H9 (cell line): ENCODE measurements around the gene CD300H. TPM values are rescaled to one million over a fixed set of nuclear protein-coding genes. Genes with fewer than 3 reads are reported as not detected.

ENCODE experiments used
- DNase-seq: peaks from one replicate; pipeline ENCODE4 v3.0.0-alpha.2; 2017
- H2AFZ ChIP-seq: one replicate; pipeline ENCODE4 v1.6.1; 2013; ENCODE audit warnings: mild to moderate bottlenecking, low read length, control low read depth, moderate library complexity
- H2AK5ac ChIP-seq: 2 replicates; pipeline ENCODE4 v1.6.1; 2013; ENCODE audit warnings: low read length, control low read depth, mixed read lengths; ENCODE audit not compliant: insufficient read length
- H2BK120ac ChIP-seq: one replicate; pipeline ENCODE4 v1.6.1; 2013; ENCODE audit warnings: low read depth, mild to moderate bottlenecking, low read length, control low read depth, inconsistent platforms; ENCODE audit not compliant: poor library complexity, severe bottlenecking
- H2BK12ac ChIP-seq: 2 replicates; pipeline ENCODE4 v1.6.1; 2013; ENCODE audit warnings: low read length, control low read depth, mixed read lengths, low read depth; ENCODE audit not compliant: insufficient read length
- H2BK15ac ChIP-seq: 2 replicates; pipeline ENCODE4 v1.6.1; 2013; ENCODE audit warnings: low read depth, low read length, control low read depth
- H2BK20ac ChIP-seq: one replicate; pipeline ENCODE4 v1.6.1; 2013; ENCODE audit warnings: low read depth, mild to moderate bottlenecking, low read length, control low read depth, inconsistent platforms; ENCODE audit not compliant: poor library complexity, severe bottlenecking
- H2BK5ac ChIP-seq: 2 replicates; pipeline ENCODE4 v1.6.1; 2013; ENCODE audit warnings: low read length, control low read depth, mixed read lengths; ENCODE audit not compliant: insufficient read length
- H3K14ac ChIP-seq: 2 replicates; pipeline ENCODE4 v1.6.1; 2013; ENCODE audit warnings: low read length, control low read depth; ENCODE audit not compliant: insufficient read depth
- H3K18ac ChIP-seq: 2 replicates; pipeline ENCODE4 v1.6.1; 2013; ENCODE audit warnings: low read depth, mild to moderate bottlenecking, mixed read lengths, low read length, control low read depth; ENCODE audit not compliant: insufficient read length
- H3K23ac ChIP-seq: 2 replicates; pipeline ENCODE4 v1.6.1; 2013; ENCODE audit warnings: low read length, control low read depth, mixed read lengths, low read depth; ENCODE audit not compliant: insufficient read length
- H3K23me2 ChIP-seq: 2 replicates; pipeline ENCODE4 v1.6.1; 2013; ENCODE audit warnings: low read depth, mild to moderate bottlenecking, mixed read lengths, low read length, control low read depth; ENCODE audit not compliant: insufficient read length, poor library complexity, severe bottlenecking
- H3K27ac ChIP-seq: 2 replicates; pipeline ENCODE4 v1.5.1; 2013; ENCODE audit warnings: low read length, control low read depth, mixed read lengths, low read depth; ENCODE audit not compliant: insufficient read length
- H3K27me3 ChIP-seq: 2 replicates; pipeline ENCODE4 v1.6.1; 2013; ENCODE audit warnings: low read length, control low read depth, inconsistent platforms; ENCODE audit not compliant: insufficient read depth
- H3K4ac ChIP-seq: 2 replicates; pipeline ENCODE4 v1.6.1; 2013; ENCODE audit warnings: low read depth, mild to moderate bottlenecking, control low read depth, inconsistent platforms, low read length, moderate library complexity
- H3K4me1 ChIP-seq: 2 replicates; pipeline ENCODE4 v1.6.1; 2013; ENCODE audit warnings: low read length, control low read depth, inconsistent platforms; ENCODE audit not compliant: insufficient read depth
- H3K4me2 ChIP-seq: 2 replicates; pipeline ENCODE4 v1.6.1; 2013; ENCODE audit warnings: low read length, control low read depth, mixed read lengths; ENCODE audit not compliant: insufficient read length, insufficient read depth
- H3K56ac ChIP-seq: 2 replicates; pipeline ENCODE4 v1.6.1; 2013; ENCODE audit warnings: low read depth, mild to moderate bottlenecking, mixed read lengths, low read length, control low read depth; ENCODE audit not compliant: insufficient read length
- H3K79me1 ChIP-seq: 2 replicates; pipeline ENCODE4 v1.6.1; 2013; ENCODE audit warnings: low read depth, mild to moderate bottlenecking, moderate library complexity, low read length, control low read depth, inconsistent platforms; ENCODE audit not compliant: insufficient read depth, poor library complexity, severe bottlenecking
- H3K79me2 ChIP-seq: 2 replicates; pipeline ENCODE4 v1.6.1; 2013; ENCODE audit warnings: low read length, control low read depth, inconsistent platforms; ENCODE audit not compliant: insufficient read depth
- H3K9ac ChIP-seq: 2 replicates; pipeline ENCODE4 v1.6.1; 2013; ENCODE audit warnings: low read length, control low read depth, mixed read lengths; ENCODE audit not compliant: insufficient read length; ENCODE audit errors: extremely low read depth
- H3K9me3 ChIP-seq: one replicate; pipeline ENCODE4 v1.6.1; 2013; ENCODE audit warnings: low read depth, low read length, inconsistent platforms; ENCODE audit not compliant: control insufficient read depth
- H3T11ph ChIP-seq: one replicate; pipeline ENCODE4 v1.6.1; 2013; ENCODE audit warnings: mild to moderate bottlenecking, low read length, control low read depth, inconsistent platforms
- H4K20me1 ChIP-seq: one replicate; pipeline ENCODE4 v1.6.1; 2013; ENCODE audit not compliant: control insufficient read depth, insufficient read length, insufficient read depth
- H4K5ac ChIP-seq: 2 replicates; pipeline ENCODE4 v1.6.1; 2013; ENCODE audit warnings: low read depth, mild to moderate bottlenecking, mixed read lengths, low read length, control low read depth; ENCODE audit not compliant: insufficient read length
- H4K8ac ChIP-seq: replicated peaks from 2 replicates; pipeline ENCODE4 v1.6.1; 2013; ENCODE audit warnings: low read length, control low read depth, mixed read lengths, low read depth; ENCODE audit not compliant: insufficient read length
- H4K91ac ChIP-seq: 2 replicates; pipeline ENCODE4 v1.6.1; 2013; ENCODE audit warnings: low read depth, mild to moderate bottlenecking, moderate library complexity, mixed read lengths, low read length, control low read depth; ENCODE audit not compliant: insufficient read length
- H3K27ac Mint-ChIP-seq, 3 experiments: 2 replicates in 2 of 3; 3 replicates in 1 of 3; pipeline ENCODE4 v1.8.0; 2020 to 2021; ENCODE audit warnings: mixed read lengths in 3 of 3, mild to moderate bottlenecking in 1 of 3, moderate library complexity in 1 of 3
- H3K27me3 Mint-ChIP-seq: 2 replicates; pipeline ENCODE4 v1.8.0; 2021; ENCODE audit warnings: low read depth, mild to moderate bottlenecking, moderate library complexity, mixed read lengths
- H3K36me3 Mint-ChIP-seq, 3 experiments: 2 replicates in 2 of 3; 3 replicates in 1 of 3; pipeline ENCODE4 v1.8.0; 2020 to 2021; ENCODE audit warnings: low read depth in 3 of 3, mixed read lengths in 3 of 3; ENCODE audit not compliant: insufficient read depth in 1 of 3
- H3K4me1 Mint-ChIP-seq, 2 experiments: 2 replicates each; pipeline ENCODE4 v1.8.0; 2020; ENCODE audit warnings: mixed read lengths in 2 of 2
- H3K4me3 Mint-ChIP-seq, 2 experiments: 2 replicates in 1 of 2; 3 replicates in 1 of 2; pipeline ENCODE4 v1.8.0; 2020 to 2021; ENCODE audit warnings: mild to moderate bottlenecking in 2 of 2, mixed read lengths in 2 of 2, moderate library complexity in 1 of 2
- H3K9me3 Mint-ChIP-seq, 2 experiments: 2 replicates in 1 of 2; 3 replicates in 1 of 2; pipeline ENCODE4 v1.8.0; 2020; ENCODE audit warnings: mild to moderate bottlenecking in 2 of 2, mixed read lengths in 2 of 2, moderate library complexity in 1 of 2
- CTCF ChIP-seq: fragments of 200-600 bp; sonication (generic); conservative IDR thresholded peaks from 3 replicates; pipeline ENCODE4 v1.8.0; 2021; ENCODE audit warnings: antibody characterized with exemption, mild to moderate bottlenecking
- WGBS: extraction: QIAGEN DNeasy Blood & Tissue Kit; methylation state at CpG from one replicate; pipeline ENCODE4 v1.1.7; 2013; ENCODE audit warnings: missing lambda C conversion rate, low lambda C conversion rate, mixed read lengths; ENCODE audit not compliant: insufficient read length; ENCODE audit errors: extremely low coverage; 5-methylcytosine and 5-hydroxymethylcytosine counted together
- total RNA-seq: library from RNA; stranded (reverse); gene quantifications from 2 replicates; pipeline ENCODE4 v1.2.1, GENCODE V29; 2021

The CD300H gene
- total RNA-seq, 1 experiment from 2014 or later = not detected

GRCh38 chr17:74527756-74528155 lies 39.6 kb downstream of the CD300H start:
- H3K27me3 ChIP-seq = no peaks in the 10 kb centered on the region; the same call in 1 of the 2 replicates
- H4K91ac ChIP-seq = no peak overlapping the region
- no peak overlapping the region for H2BK20ac ChIP-seq
- no peak overlapping the region for H3K27ac ChIP-seq
- no peak overlapping the region for H2BK12ac ChIP-seq
- H3K79me2 ChIP-seq = no peaks in the 10 kb centered on the region
- H4K8ac ChIP-seq = no peak overlapping the region
- no peak for DNase-seq
- H3K56ac ChIP-seq = no peak overlapping the region
- no peak overlapping the region for H2AK5ac ChIP-seq
- H3K23ac ChIP-seq = no peak overlapping the region
- no peak overlapping the region for H3K4me3 Mint-ChIP-seq
- no peak overlapping the region for H2BK5ac ChIP-seq
- H3K4me2 ChIP-seq = no peak overlapping the region
- no peaks in the 10 kb centered on the region for H3K79me1 ChIP-seq
- H3K36me3 Mint-ChIP-seq = no peaks in the 10 kb centered on the region; a peak in 1 of 7 replicates
- no peak overlapping the region for H3K4ac ChIP-seq
- H3K27ac Mint-ChIP-seq = no peak overlapping the region
- H3K9me3 ChIP-seq = no peaks in the 10 kb centered on the region
- no peak for TF ChIP-seq CTCF
- H3K4me1 Mint-ChIP-seq = peaks cover 6 to 10% of the 10 kb centered on the region in 2 experiments; a peak in 3 of 4 replicates
- H4K20me1 ChIP-seq = no peaks in the 10 kb centered on the region
- H3K23me2 ChIP-seq = no peaks in the 10 kb centered on the region
- H2AFZ ChIP-seq = no peak overlapping the region
- no CpG with 5 or more reads among the region's 8 CpGs for WGBS
- no peak overlapping the region for H3K18ac ChIP-seq
- no peak overlapping the region for H3T11ph ChIP-seq
- no peak overlapping the region for H2BK120ac ChIP-seq
- peaks cover 0 to 6% of the 10 kb centered on the region in 2 experiments; a peak in 3 of 5 replicates for H3K9me3 Mint-ChIP-seq
- peaks cover 2% of the 10 kb centered on the region for H3K4me1 ChIP-seq
- no peak overlapping the region for H2BK15ac ChIP-seq
- no peak overlapping the region for H3K9ac ChIP-seq
- no peak overlapping the region for H4K5ac ChIP-seq
- no peak overlapping the region for H3K14ac ChIP-seq
- H3K27me3 Mint-ChIP-seq = peaks cover 73% of the 10 kb centered on the region
